HepG2 (cell line): Measurements from ENCODE around the gene TMEM170B. TPM values are rescaled to one million over a fixed set of nuclear protein-coding genes. Genes with fewer than 3 reads are reported as not detected.

Experiments
- ATAC-seq: fragments of 200-7000 bp; cut with Tn5 transposase; 3 replicates; pipeline ENCODE4 v1.9.1; 2020; ENCODE audit warnings: mild to moderate bottlenecking, moderate library complexity
- BruUV-seq: library from RNA; stranded (reverse); fragments of 400-500 nt; replicated peaks from 2 replicates; lab custom pipeline; 2021; lab: Mats Ljungman, UMichigan
- CTCF ChIA-PET: fragments of 300-600 bp; formaldehyde crosslinking; extraction: SDS; loops from one replicate; lab custom pipeline; 2021; ENCODE audit warnings: low total read pairs, inconsistent platforms, low intra/inter-chr PET ratio; lab: Yijun Ruan, JAX
- POLR2A ChIA-PET: fragments of 350-600 bp; sonication (Branson Sonifier 250); formaldehyde crosslinking; loops from one replicate; lab custom pipeline; 2020; ENCODE audit warnings: antibody characterized with exemption, inconsistent platforms; lab: Yijun Ruan, JAX
- DNase-seq: peaks from one replicate; pipeline ENCODE4 v3.0.0-alpha.2; 2015; ENCODE audit warnings: low spot score
- FAIRE-seq: peaks from 3 replicates; lab custom pipeline; 2011; peaks lifted over from hg19 to GRCh38; lab: Jason Lieb, UNC
- H2AFZ ChIP-seq: one replicate; pipeline ENCODE4 v1.6.1; 2011; ENCODE audit warnings: low read length, inconsistent platforms
- H3K27ac ChIP-seq: fragments of 300-600 bp; 3 replicates; pipeline ENCODE4 v1.8.0; 2011; ENCODE audit warnings: mixed run types, mild to moderate bottlenecking, mixed read lengths, low read length, inconsistent platforms; ENCODE audit not compliant: insufficient read depth; ENCODE audit errors: extremely low read length
- H3K27me3 ChIP-seq, 2 experiments: fragments of 200-600 bp in 1 of 2; 2 replicates in 1 of 2; 3 replicates in 1 of 2; pipeline versions ENCODE4 v1.6.0 to v1.8.0; 2011; ENCODE audit warnings: low read length in 2 of 2, mild to moderate bottlenecking in 2 of 2, moderate library complexity in 2 of 2, inconsistent platforms in 1 of 2; ENCODE audit not compliant: insufficient read depth in 2 of 2, control insufficient read depth in 1 of 2
- H3K36me3 ChIP-seq, 2 experiments: fragments of 200-600 bp in 1 of 2; replicated peaks in 1 of 2; 2 replicates in 1 of 2; 3 replicates in 1 of 2; pipeline versions ENCODE4 v1.5.1 to v1.8.0; 2011; ENCODE audit warnings: low read length in 2 of 2, inconsistent platforms in 1 of 2; ENCODE audit not compliant: insufficient read depth in 2 of 2, control insufficient read depth in 1 of 2
- H3K4me1 ChIP-seq: 2 replicates; pipeline ENCODE4 v1.5.1; 2012; ENCODE audit warnings: low read length, inconsistent platforms; ENCODE audit not compliant: insufficient read depth
- H3K4me2 ChIP-seq: 2 replicates; pipeline ENCODE4 v1.6.0; 2011; ENCODE audit warnings: low read depth, low read length, inconsistent platforms
- H3K4me3 ChIP-seq, 3 experiments: fragments of 200-600 bp in 1 of 3; sonication (generic), shearing (Covaris generic) in 1 of 3; replicated peaks in 1 of 3; 2 replicates each; pipeline ENCODE4 v1.5.1; 2011 to 2016; ENCODE audit warnings: low read length in 3 of 3, inconsistent platforms in 2 of 3, low read depth in 2 of 3, mild to moderate bottlenecking in 2 of 3, control low read depth in 1 of 3, mixed read lengths in 1 of 3; ENCODE audit not compliant: insufficient read depth in 1 of 3
- H3K79me2 ChIP-seq: one replicate; pipeline ENCODE4 v1.6.1; 2011; ENCODE audit warnings: low read length, inconsistent platforms; ENCODE audit not compliant: insufficient read depth
- H3K9ac ChIP-seq: 2 replicates; pipeline ENCODE4 v1.6.0; 2011; ENCODE audit warnings: mild to moderate bottlenecking, low read depth, low read length, inconsistent platforms; ENCODE audit not compliant: insufficient read depth
- H3K9me3 ChIP-seq: 2 replicates; pipeline ENCODE4 v1.5.1; 2012; ENCODE audit warnings: mild to moderate bottlenecking, low read length
- H4K20me1 ChIP-seq: 2 replicates; pipeline ENCODE4 v1.6.0; 2011; ENCODE audit warnings: inconsistent platforms, mild to moderate bottlenecking, low read length, moderate library complexity; ENCODE audit not compliant: insufficient read depth
- ARNT ChIP-seq: fragments of 450-650 bp; IDR thresholded peaks from 2 replicates; pipeline ENCODE4 v1.6.1; 2017
- EHMT2 ChIP-seq: fragments of 200-600 bp; sonication (generic); IDR thresholded peaks from 2 replicates; pipeline ENCODE4 v1.7.0; 2017; ENCODE audit warnings: antibody characterized with exemption, low read depth, low read length, borderline replicate concordance
- HDAC1 ChIP-seq: sonication (generic); formaldehyde crosslinking; IDR thresholded peaks from 2 replicates; pipeline ENCODE4 v1.5.1; 2020; ENCODE audit warnings: mild to moderate bottlenecking, missing genetic modification reagents
- HNRNPLL ChIP-seq: fragments of 200-400 bp; formaldehyde crosslinking; IDR thresholded peaks from 2 replicates; pipeline ENCODE4 v1.6.1; 2017; ENCODE audit warnings: mild to moderate bottlenecking, low read depth, low read length; ENCODE audit not compliant: poor library complexity, severe bottlenecking
- SIN3A ChIP-seq: IDR thresholded peaks from 2 replicates; pipeline ENCODE4 v1.6.1; 2011; ENCODE audit warnings: low read depth, mild to moderate bottlenecking, control low read depth, low read length, borderline replicate concordance
- SPEN ChIP-seq: sonication (generic); formaldehyde crosslinking; IDR thresholded peaks from 2 replicates; pipeline ENCODE4 v1.5.1; 2020; ENCODE audit warnings: low read depth, mild to moderate bottlenecking, missing genetic modification reagents
- TEAD2 ChIP-seq: sonication (generic); formaldehyde crosslinking; IDR thresholded peaks from 2 replicates; pipeline ENCODE4 v1.9.0; 2021; ENCODE audit warnings: missing genetic modification reagents
- TRIM24 ChIP-seq: sonication (generic); formaldehyde crosslinking; IDR thresholded peaks from 2 replicates; pipeline ENCODE4 v1.8.0; 2022; ENCODE audit warnings: mild to moderate bottlenecking, missing genetic modification reagents
- TSC22D2 ChIP-seq: sonication (generic); formaldehyde crosslinking; IDR thresholded peaks from 2 replicates; pipeline ENCODE4 v1.5.1; 2020; ENCODE audit warnings: missing genetic modification reagents, mild to moderate bottlenecking, borderline replicate concordance
- ZFY ChIP-seq: sonication (generic); formaldehyde crosslinking; IDR thresholded peaks from 2 replicates; pipeline ENCODE4 v1.4.0; 2020; ENCODE audit warnings: missing genetic modification reagents
- ZNF253 ChIP-seq: sonication (generic); formaldehyde crosslinking; IDR thresholded peaks from 2 replicates; pipeline ENCODE4 v1.8.0; 2022; ENCODE audit warnings: mild to moderate bottlenecking, missing genetic modification reagents, borderline replicate concordance
- ZNF451 ChIP-seq: sonication (generic); formaldehyde crosslinking; IDR thresholded peaks from 2 replicates; pipeline ENCODE4 v1.5.0; 2020; ENCODE audit warnings: mild to moderate bottlenecking, missing genetic modification reagents
- ZSCAN25 ChIP-seq: sonication (generic); formaldehyde crosslinking; IDR thresholded peaks from 2 replicates; pipeline ENCODE4 v1.8.0; 2022; ENCODE audit warnings: mild to moderate bottlenecking, missing genetic modification reagents
- WGBS: methylation state at CpG from one replicate; pipeline ENCODE4 v1.1.6; 2017; ENCODE audit warnings: low lambda C conversion rate; 5-methylcytosine and 5-hydroxymethylcytosine counted together
- in situ Hi-C: cut with HindIII; loops from 2 replicates; pipeline ENCODE4 v1.10.0; 2017; ENCODE audit warnings: low pct_unique_long_range_greater_than_20kb; ENCODE audit not compliant: extremely low pct_ligation_motif_present
- intact Hi-C: fragments of 100-400 bp; cut with micrococcal nuclease; formaldehyde crosslinking; loops from one replicate; pipeline ENCODE4 v1.10.0; 2022; ENCODE audit not compliant: unreplicated experiment
- polyA plus RNA-seq, 8 experiments: library from polyadenylated mRNA; depleted of rRNA in 3 of 8; stranded (reverse) in 7 of 8; unstranded in 1 of 8; fragments of >200 nt; fragmentation: Illumina TruSeq in 4 of 8; extraction: Trizol in 4 of 8; gene quantifications; 2 replicates each; pipeline versions ENCODE4 v1.2.1 to v1.2.3, GENCODE V29; 2011 to 2016; ENCODE audit warnings: low read depth in 4 of 8, missing spikeins in 1 of 8, mixed read lengths in 1 of 8; ENCODE audit not compliant: insufficient read depth in 1 of 8
- total RNA-seq, 5 experiments: library from RNA; depleted of rRNA; stranded (reverse); fragments of >200 nt; fragmentation: Illumina TruSeq; extraction: Trizol; gene quantifications; 2 replicates each; pipeline ENCODE4 v1.2.3, GENCODE V29; 2016; ENCODE audit warnings: low read depth in 1 of 5
- TF ChIP-seq, protein P1 (sequence below): IDR thresholded peaks from 2 replicates; pipeline ENCODE4 v1.6.1; 2016; ENCODE audit warnings: low read depth, borderline replicate concordance
- TF ChIP-seq, protein P2 (sequence below): sonication (generic); formaldehyde crosslinking; IDR thresholded peaks from 2 replicates; pipeline ENCODE4 v1.4.0; 2020; ENCODE audit warnings: missing genetic modification reagents
- TF ChIP-seq, protein P3 (sequence below), 2 experiments: IDR thresholded peaks; 2 replicates each; pipeline ENCODE4 v1.6.1; 2011 to 2012; ENCODE audit warnings: low read length in 2 of 2, borderline replicate concordance in 1 of 2, low read depth in 1 of 2, mild to moderate bottlenecking in 1 of 2, moderate library complexity in 1 of 2

Gene TMEM170B
- total and polyA plus RNA-seq, 2 of the 13 experiments (the other 11 are each of a cell fraction or from before 2014, with no cell fraction given): 3.3 to 9.4 TPM

DNA sequence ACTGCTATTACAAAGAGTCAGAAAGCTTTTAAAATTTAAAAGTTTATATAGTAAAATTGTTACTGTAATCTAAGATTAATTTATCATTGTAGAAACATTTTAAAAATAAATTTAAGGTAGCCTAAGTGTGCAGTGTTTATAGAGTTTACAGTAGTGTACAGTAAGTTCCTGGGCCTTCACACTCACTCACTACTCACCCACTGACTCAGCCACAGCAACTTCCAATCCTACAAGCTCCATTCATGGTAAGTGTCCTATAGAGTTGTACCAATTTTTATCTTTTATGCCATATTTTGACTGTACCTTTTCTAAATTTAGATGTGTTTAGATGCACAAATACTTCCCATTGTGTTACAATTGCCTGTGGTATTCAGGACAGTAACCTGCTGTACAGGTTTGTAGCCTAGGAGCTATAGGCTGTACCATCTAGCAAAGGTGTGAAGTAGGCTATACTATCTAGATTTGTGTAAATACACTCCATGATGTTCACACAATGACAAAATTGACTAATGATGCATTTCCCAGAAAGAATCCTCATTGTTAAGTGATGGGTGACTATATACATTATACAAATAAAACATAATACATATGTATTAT, 10.2 kb upstream of the TMEM170B start:
- DNase-seq (no peak), ATAC-seq (no peak), FAIRE-seq (no peak)
- Histone ChIP-seq H3K79me2 (no peaks in the 10 kb centered on the region), H3K27ac (no peak overlapping the region), H2AFZ (no peak overlapping the region), H3K27me3 (peaks cover 0 to 5% of the 10 kb centered on the region in 2 experiments; a peak in 2 of 5 replicates), H3K9ac (no peak overlapping the region), H3K9me3 (no peaks in the 10 kb centered on the region), H4K20me1 (no peaks in the 10 kb centered on the region), H3K4me3 (no peak overlapping the region), H3K4me1 (no peaks in the 10 kb centered on the region), H3K36me3 (no peaks in the 10 kb centered on the region), H3K4me2 (no peak overlapping the region)
- ChIA-PET POLR2A (no interaction called here), CTCF (no interaction called here)
- in situ Hi-C loops (no loop called here), intact Hi-C loops (no loop called here)
- no TSS peak for BruUV-seq
- TF ChIP-seq TEAD2 (CRISPR knock-in tag) (no peak), HNRNPLL (no peak), SIN3A (no peak)

DNA sequence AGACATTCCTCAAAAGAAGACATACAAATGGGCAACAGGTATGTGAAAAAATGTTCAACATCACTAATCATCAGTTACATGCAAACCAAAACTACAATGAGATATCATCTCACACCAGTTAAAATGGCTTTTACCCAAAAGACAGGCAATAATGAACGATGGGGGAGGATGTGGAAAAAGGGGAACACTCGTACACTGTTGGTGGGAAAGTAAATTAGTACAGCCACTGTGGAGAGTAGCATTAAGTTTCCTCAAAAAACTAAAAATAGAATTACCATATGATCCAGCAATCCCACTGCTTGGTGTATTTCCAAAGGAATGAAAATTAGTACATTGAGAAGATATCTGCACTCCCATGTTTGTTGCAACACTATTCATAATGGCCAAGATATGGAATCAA, 8.6 kb upstream of the TMEM170B start:
- H3K79me2 ChIP-seq: no peaks in the 10 kb centered on the region
- DNase-seq: no peak
- no peak overlapping the region for H3K27ac ChIP-seq
- in situ Hi-C loops (no loop called here), intact Hi-C loops (no loop called here)
- CTCF ChIA-PET: no interaction called here
- no peaks in the 10 kb centered on the region for H3K9me3 ChIP-seq
- no peak overlapping the region for H3K4me3 ChIP-seq
- H3K4me2 ChIP-seq: no peak overlapping the region
- no peaks in the 10 kb centered on the region for H3K36me3 ChIP-seq
- no peaks in the 10 kb centered on the region for H4K20me1 ChIP-seq
- WGBS: 1% methylated on average over 2 of the region's 2 CpGs
- no peak overlapping the region for H3K9ac ChIP-seq
- H3K27me3 ChIP-seq: no peaks in the 10 kb centered on the region; a peak in 1 of 5 replicates
- FAIRE-seq: peak; percentile 57
- no peaks in the 10 kb centered on the region for H3K4me1 ChIP-seq
- ATAC-seq: no peak
- H2AFZ ChIP-seq: no peak overlapping the region
- POLR2A ChIA-PET: no interaction called here
- BruUV-seq: no TSS peak
- TF ChIP-seq ARNT: no peak
- TF ChIP-seq EHMT2: no peak
- no peak for TF ChIP-seq ZNF253 (CRISPR knock-in tag)
- no peak for TF ChIP-seq HDAC1 (CRISPR knock-in tag)
- no peak for TF ChIP-seq SPEN (CRISPR knock-in tag)
- TF ChIP-seq ZSCAN25: no peak
- no peak for TF ChIP-seq TRIM24 (CRISPR knock-in tag)
- TF ChIP-seq, protein P1, sequence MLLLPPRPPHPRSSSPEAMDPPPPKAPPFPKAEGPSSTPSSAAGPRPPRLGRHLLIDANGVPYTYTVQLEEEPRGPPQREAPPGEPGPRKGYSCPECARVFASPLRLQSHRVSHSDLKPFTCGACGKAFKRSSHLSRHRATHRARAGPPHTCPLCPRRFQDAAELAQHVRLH: no peak
- no peak for TF ChIP-seq ZFY
- TF ChIP-seq, protein P2, sequence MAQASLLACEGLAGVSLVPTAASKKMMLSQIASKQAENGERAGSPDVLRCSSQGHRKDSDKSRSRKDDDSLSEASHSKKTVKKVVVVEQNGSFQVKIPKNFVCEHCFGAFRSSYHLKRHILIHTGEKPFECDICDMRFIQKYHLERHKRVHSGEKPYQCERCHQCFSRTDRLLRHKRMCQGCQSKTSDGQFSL (CRISPR knock-in tag): no peak
- no peak for TF ChIP-seq ZNF451 (CRISPR knock-in tag)
- no peak for TF ChIP-seq TSC22D2 (CRISPR knock-in tag)
- TF ChIP-seq, protein P3, sequence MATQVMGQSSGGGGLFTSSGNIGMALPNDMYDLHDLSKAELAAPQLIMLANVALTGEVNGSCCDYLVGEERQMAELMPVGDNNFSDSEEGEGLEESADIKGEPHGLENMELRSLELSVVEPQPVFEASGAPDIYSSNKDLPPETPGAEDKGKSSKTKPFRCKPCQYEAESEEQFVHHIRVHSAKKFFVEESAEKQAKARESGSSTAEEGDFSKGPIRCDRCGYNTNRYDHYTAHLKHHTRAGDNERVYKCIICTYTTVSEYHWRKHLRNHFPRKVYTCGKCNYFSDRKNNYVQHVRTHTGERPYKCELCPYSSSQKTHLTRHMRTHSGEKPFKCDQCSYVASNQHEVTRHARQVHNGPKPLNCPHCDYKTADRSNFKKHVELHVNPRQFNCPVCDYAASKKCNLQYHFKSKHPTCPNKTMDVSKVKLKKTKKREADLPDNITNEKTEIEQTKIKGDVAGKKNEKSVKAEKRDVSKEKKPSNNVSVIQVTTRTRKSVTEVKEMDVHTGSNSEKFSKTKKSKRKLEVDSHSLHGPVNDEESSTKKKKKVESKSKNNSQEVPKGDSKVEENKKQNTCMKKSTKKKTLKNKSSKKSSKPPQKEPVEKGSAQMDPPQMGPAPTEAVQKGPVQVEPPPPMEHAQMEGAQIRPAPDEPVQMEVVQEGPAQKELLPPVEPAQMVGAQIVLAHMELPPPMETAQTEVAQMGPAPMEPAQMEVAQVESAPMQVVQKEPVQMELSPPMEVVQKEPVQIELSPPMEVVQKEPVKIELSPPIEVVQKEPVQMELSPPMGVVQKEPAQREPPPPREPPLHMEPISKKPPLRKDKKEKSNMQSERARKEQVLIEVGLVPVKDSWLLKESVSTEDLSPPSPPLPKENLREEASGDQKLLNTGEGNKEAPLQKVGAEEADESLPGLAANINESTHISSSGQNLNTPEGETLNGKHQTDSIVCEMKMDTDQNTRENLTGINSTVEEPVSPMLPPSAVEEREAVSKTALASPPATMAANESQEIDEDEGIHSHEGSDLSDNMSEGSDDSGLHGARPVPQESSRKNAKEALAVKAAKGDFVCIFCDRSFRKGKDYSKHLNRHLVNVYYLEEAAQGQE (IDR thresholded peaks at IDR 0.05; ENCODE audit: borderline replicate concordance in 1 of 2, low read depth in 1 of 2, low read length in 2 of 2): no peak
